GM23248 (cell line): ENCODE data around the gene COMMD1. TPM values are rescaled to one million over a fixed set of nuclear protein-coding genes. Genes with fewer than 3 reads are reported as not detected.
"Not testable (repeated sequence)": the region's sequence is repeated elsewhere in the genome, so short reads cannot be mapped to it uniquely, and the experiment has no call there.

ENCODE experiments used
- DNase-seq: peaks from one replicate; pipeline ENCODE4 v3.0.0-alpha.2; 2015
- H2AFZ ChIP-seq: fragments of 200-600 bp; sonication (generic); 2 replicates; pipeline ENCODE4 v1.6.1; 2016; ENCODE audit warnings: antibody characterized with exemption
- H3F3A ChIP-seq: fragments of 200-600 bp; sonication (generic); 2 replicates; pipeline ENCODE4 v1.6.1; 2016; ENCODE audit warnings: mild to moderate bottlenecking, antibody characterized with exemption, mixed run types; ENCODE audit not compliant: insufficient read depth
- H3K27ac ChIP-seq: fragments of 200-600 bp; sonication (generic); 2 replicates; pipeline ENCODE4 v1.5.1; 2016; ENCODE audit warnings: mild to moderate bottlenecking
- H3K27me3 ChIP-seq: fragments of 200-600 bp; sonication (generic); replicated peaks from 2 replicates; pipeline ENCODE4 v1.6.1; 2016; ENCODE audit warnings: mild to moderate bottlenecking; ENCODE audit not compliant: insufficient read depth
- H3K36me3 ChIP-seq: fragments of 200-600 bp; sonication (generic); 2 replicates; pipeline ENCODE4 v1.6.1; 2016; ENCODE audit warnings: low read depth, mild to moderate bottlenecking
- H3K4me1 ChIP-seq: fragments of 200-600 bp; sonication (generic); 2 replicates; pipeline ENCODE4 v1.6.1; 2016; ENCODE audit warnings: mild to moderate bottlenecking; ENCODE audit not compliant: insufficient read depth
- H3K4me2 ChIP-seq: fragments of 200-600 bp; sonication (generic); one replicate; pipeline ENCODE4 v1.6.1; 2016; ENCODE audit warnings: mild to moderate bottlenecking; ENCODE audit not compliant: unreplicated experiment
- H3K4me3 ChIP-seq: fragments of 200-600 bp; sonication (generic); 2 replicates; pipeline ENCODE4 v1.5.1; 2016; ENCODE audit warnings: mild to moderate bottlenecking
- H3K79me2 ChIP-seq: fragments of 200-600 bp; sonication (generic); 2 replicates; pipeline ENCODE4 v1.6.1; 2016; ENCODE audit warnings: mild to moderate bottlenecking; ENCODE audit not compliant: insufficient read depth
- H3K9ac ChIP-seq: fragments of 200-600 bp; sonication (generic); 2 replicates; pipeline ENCODE4 v1.6.1; 2016; ENCODE audit warnings: mild to moderate bottlenecking
- H3K9me2 ChIP-seq: fragments of 200-600 bp; sonication (generic); 2 replicates; pipeline ENCODE4 v1.6.1; 2016; ENCODE audit warnings: mixed run types, mild to moderate bottlenecking, moderate library complexity; ENCODE audit not compliant: insufficient read depth
- H3K9me3 ChIP-seq: fragments of 200-600 bp; sonication (generic); one replicate; pipeline ENCODE4 v1.6.1; 2017; ENCODE audit warnings: low read depth
- H4K20me1 ChIP-seq: fragments of 200-600 bp; sonication (generic); 2 replicates; pipeline ENCODE4 v1.6.0; 2016; ENCODE audit not compliant: insufficient read depth
- EZH2 ChIP-seq: fragments of 200-600 bp; sonication (generic); IDR thresholded peaks from 2 replicates; pipeline ENCODE4 v1.6.1; 2018; ENCODE audit warnings: antibody characterized with exemption, mild to moderate bottlenecking; ENCODE audit not compliant: insufficient read depth, poor library complexity, severe bottlenecking
- EZH2phosphoT487 ChIP-seq: fragments of 200-600 bp; sonication (generic); IDR thresholded peaks from 2 replicates; pipeline ENCODE4 v1.6.1; 2018; ENCODE audit warnings: antibody characterized with exemption, moderate library complexity, mild to moderate bottlenecking, low read depth; ENCODE audit not compliant: insufficient read depth
- WGBS, 2 experiments: methylation state at CpG; one replicate each; pipeline ENCODE4 v1.1.6; 2015 to 2017; ENCODE audit warnings: low lambda C conversion rate in 2 of 2, low coverage in 1 of 2; ENCODE audit errors: missing lambda C conversion rate in 2 of 2; 5-methylcytosine and 5-hydroxymethylcytosine counted together
- in situ Hi-C: fragments of 300-500 bp; cut with MboI; formaldehyde crosslinking; loops from 2 replicates; pipeline ENCODE4 v1.15.0; 2020
- polyA plus RNA-seq: library from polyadenylated mRNA; unstranded; fragments of >200 nt; fragmentation: Nextera tagmentation; extraction: Ambion mirVana; gene quantifications from 2 replicates; pipeline ENCODE4 v1.2.1, GENCODE V29; 2016
- total RNA-seq: library from RNA; depleted of rRNA; stranded (reverse); fragments of >200 nt; shearing (Covaris generic); gene quantifications from 2 replicates; pipeline ENCODE4 v1.2.3, GENCODE V29; 2014; rRNA removed

Gene COMMD1
- 37.4 and 40.5 TPM in 2 replicates for total RNA-seq
- polyA plus RNA-seq, result 71.9 and 74.2 TPM in 2 replicates

DNA sequence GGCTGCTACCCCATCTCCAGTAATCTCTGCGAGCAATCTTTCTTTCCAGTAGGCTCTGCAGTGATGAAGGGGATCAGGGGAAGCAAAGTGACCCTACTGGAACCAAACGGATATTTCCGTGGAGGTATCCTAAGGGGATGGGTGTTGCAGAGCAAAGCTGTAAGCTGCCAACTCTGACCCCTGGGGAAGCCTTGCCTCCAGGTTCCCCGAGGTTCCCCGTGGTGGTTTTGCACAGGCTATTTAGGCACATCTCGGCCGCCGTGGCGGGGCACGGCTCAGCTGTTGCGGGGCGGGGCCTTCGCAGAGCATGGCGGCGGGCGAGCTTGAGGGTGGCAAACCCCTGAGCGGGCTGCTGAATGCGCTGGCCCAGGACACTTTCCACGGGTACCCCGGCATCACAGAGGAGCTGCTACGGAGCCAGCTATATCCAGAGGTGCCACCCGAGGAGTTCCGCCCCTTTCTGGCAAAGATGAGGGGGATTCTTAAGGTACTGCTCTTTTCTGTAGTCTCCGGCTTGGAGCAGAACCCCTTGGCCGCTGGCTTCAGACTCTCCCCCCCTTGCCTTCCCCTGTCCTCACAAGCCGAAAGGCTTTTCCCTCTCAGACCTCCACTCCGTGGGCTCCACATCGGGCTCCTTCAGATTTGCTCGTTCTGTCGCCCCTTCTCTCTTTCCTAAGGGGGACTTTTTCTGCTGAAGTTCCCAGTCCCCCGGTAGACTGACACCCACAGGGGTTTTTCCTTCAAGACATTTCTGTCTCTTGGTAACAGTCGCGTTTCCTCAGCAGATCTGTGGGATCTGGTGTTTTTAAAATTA is at the start of gene COMMD1:
Gene COMMD1, plus strand, starts transcription at position 303 of the 814 bp plus-strand sequence. Its CDS starts 5 bp downstream, at position 308.
- Histone ChIP-seq H3K27me3 (no peaks in the 10 kb centered on the region), H3K9me2 (no peaks in the 10 kb centered on the region), H3K36me3 (no peaks in the 10 kb centered on the region), H4K20me1 (no peaks in the 10 kb centered on the region), H3K9me3 (no peaks in the 10 kb centered on the region), H3K4me2 (peak within 1 kb of the TSS; percentile 94), H2AFZ (peak within 1 kb of the TSS; percentile 98), H3K4me3 (peak within 1 kb of the TSS; percentile 97), H3K79me2 (peaks cover 37% of the 10 kb centered on the region), H3F3A (no peaks in the 10 kb centered on the region), H3K9ac (peak within 1 kb of the TSS; percentile 88), H3K27ac (peak within 1 kb of the TSS; percentile 17; the same call in 1 of the 2 replicates), H3K4me1 (peaks cover 7% of the 10 kb centered on the region)
- in situ Hi-C loops, result no loop called here
- WGBS, 2 experiments, result 2% methylated on average over 15 to 33 of the region's 33 CpGs
- no peak for TF ChIP-seq EZH2
- DNase-seq, result peak; percentile 92

DNA sequence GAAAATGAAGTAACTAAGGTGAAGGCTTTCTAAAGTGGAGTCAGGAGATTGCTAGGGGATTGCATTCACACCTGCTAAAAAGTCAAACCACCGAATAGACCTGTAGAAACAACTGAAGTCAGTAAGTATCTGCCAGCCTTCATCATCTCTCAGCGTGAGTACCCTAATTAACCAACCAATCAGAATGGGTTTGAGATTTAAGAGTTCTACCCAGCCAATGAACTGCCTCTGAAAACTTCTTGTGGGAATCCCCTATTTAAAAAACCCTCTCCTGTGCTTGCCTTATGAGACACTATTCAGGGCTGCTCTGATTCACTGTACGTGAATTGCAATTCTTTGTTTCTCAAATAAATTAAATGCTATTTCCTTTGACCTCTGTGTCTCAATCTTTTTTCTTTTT is 48.2 kb upstream of the COMMD1 start:
- H3K4me1 ChIP-seq, result 0 out of 2 replicates have a peak, but pooled peaks cover 3% of the 10 kb centered on the region
- H3K79me2 ChIP-seq, result no peaks in the 10 kb centered on the region
- DNase-seq, result peak; percentile 3
- H3K4me3 ChIP-seq, result no peak overlapping the region
- 66 to 77% methylated on average over 3 of the region's 3 CpGs for WGBS, 2 experiments
- H3K36me3 ChIP-seq, result no peaks in the 10 kb centered on the region; the same call in 1 of the 2 replicates
- no peaks in the 10 kb centered on the region for H3K27me3 ChIP-seq
- no peaks in the 10 kb centered on the region for H3K9me2 ChIP-seq
- no peak overlapping the region for H3K27ac ChIP-seq
- H3K4me2 ChIP-seq, result no peak overlapping the region
- no peak overlapping the region for H3K9ac ChIP-seq
- no peaks in the 10 kb centered on the region for H3K9me3 ChIP-seq
- in situ Hi-C loops, result no loop called here
- H4K20me1 ChIP-seq, result no peaks in the 10 kb centered on the region
- no peak overlapping the region for H2AFZ ChIP-seq
- H3F3A ChIP-seq, result peaks cover 10% of the 10 kb centered on the region
- TF ChIP-seq EZH2phosphoT487, result no peak

DNA sequence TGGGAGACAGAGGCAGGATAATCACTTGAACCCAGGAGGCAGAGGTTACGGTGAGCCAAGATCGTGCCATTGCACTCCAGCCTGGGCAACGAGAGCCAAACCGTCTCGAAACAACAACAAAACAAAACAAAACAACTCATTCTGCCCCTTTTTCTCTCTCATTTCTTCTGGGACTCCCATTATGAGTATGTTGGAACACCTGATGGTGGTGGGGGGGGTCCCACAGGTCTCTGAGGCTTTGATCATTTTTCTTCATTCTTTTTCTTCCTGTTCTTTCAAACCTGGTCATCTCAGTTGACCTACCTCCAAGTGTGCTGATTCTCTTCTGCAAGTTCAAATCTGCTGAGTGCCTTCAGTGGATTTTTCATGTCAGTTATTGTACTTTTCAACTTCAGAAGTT is 43.4 kb upstream of the COMMD1 start:
- no peaks in the 10 kb centered on the region for H3K9me3 ChIP-seq
- in situ Hi-C loops, result no loop called here
- TF ChIP-seq EZH2 (no peak), EZH2phosphoT487 (no peak)
- 98 to 100% methylated on average over 5 of the region's 5 CpGs for WGBS, 2 experiments
- H3F3A ChIP-seq, result peaks cover 25% of the 10 kb centered on the region
- no peak overlapping the region for H3K4me3 ChIP-seq
- H4K20me1 ChIP-seq, result no peaks in the 10 kb centered on the region
- peaks cover 20% of the 10 kb centered on the region for H3K36me3 ChIP-seq
- no peak overlapping the region for H3K27ac ChIP-seq
- no peak overlapping the region for H2AFZ ChIP-seq
- no peak for DNase-seq
- no peaks in the 10 kb centered on the region for H3K79me2 ChIP-seq
- no peaks in the 10 kb centered on the region for H3K4me1 ChIP-seq
- H3K9me2 ChIP-seq, result no peaks in the 10 kb centered on the region
- H3K9ac ChIP-seq, result no peak overlapping the region
- no peaks in the 10 kb centered on the region for H3K27me3 ChIP-seq
- H3K4me2 ChIP-seq, result no peak overlapping the region

DNA sequence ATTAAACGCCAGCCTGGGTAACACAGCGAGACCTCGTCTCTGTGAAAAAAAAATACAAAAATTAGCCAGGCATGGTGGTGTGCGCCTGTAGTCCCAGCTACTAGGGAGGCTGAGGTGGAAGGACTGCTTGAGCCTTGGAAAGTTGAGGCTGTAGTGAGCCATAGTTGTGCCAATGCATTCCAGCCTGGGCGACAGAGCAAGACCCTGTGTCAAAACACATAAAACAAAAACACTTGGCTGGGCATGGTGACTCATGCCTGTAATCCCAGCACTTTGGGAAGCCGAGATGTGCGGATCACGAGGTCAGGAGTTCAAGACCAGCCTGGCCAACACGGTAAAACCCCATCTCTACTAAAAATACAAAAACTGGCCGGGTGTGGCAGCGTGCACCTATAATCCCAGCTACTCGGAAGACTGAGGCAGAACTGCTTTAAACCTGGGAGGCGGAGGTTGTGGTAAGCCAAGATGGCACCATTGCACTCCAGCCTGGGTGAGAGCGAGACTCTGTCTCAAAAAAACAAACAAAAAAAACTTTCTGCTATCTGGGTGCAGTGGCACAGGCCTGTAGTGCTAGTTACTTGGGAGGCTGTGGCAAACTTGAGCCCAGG is 38.9 kb upstream of the COMMD1 start:
- not testable (repeated sequence) for DNase-seq

More for the DNA sequence above, 38.9 kb upstream of the COMMD1 start:
- H2AFZ ChIP-seq, H3K9me2 ChIP-seq, in situ Hi-C loops, H3K9ac ChIP-seq, H3K4me1 ChIP-seq, H4K20me1 ChIP-seq, H3K27ac ChIP-seq, H3K4me3 ChIP-seq, H3K4me2 ChIP-seq, H3K27me3 ChIP-seq, H3K79me2 ChIP-seq, H3K9me3 ChIP-seq: not testable (repeated sequence)
- H3F3A ChIP-seq, result peaks cover 49% of the 10 kb centered on the region
- peaks cover 50% of the 10 kb centered on the region for H3K36me3 ChIP-seq
- 96 to 99% methylated on average over 14 of the region's 14 CpGs for WGBS, 2 experiments
